Glomerular visceral epithelial cell (primary cell): ENCODE data around the gene TADA3.

Experiments
- DNase-seq: peaks from one replicate; pipeline ENCODE4 v3.0.0-alpha.2; 2016; ENCODE audit errors: extremely low spot score

TADA3 gene, protein sequence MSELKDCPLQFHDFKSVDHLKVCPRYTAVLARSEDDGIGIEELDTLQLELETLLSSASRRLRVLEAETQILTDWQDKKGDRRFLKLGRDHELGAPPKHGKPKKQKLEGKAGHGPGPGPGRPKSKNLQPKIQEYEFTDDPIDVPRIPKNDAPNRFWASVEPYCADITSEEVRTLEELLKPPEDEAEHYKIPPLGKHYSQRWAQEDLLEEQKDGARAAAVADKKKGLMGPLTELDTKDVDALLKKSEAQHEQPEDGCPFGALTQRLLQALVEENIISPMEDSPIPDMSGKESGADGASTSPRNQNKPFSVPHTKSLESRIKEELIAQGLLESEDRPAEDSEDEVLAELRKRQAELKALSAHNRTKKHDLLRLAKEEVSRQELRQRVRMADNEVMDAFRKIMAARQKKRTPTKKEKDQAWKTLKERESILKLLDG

DNA sequence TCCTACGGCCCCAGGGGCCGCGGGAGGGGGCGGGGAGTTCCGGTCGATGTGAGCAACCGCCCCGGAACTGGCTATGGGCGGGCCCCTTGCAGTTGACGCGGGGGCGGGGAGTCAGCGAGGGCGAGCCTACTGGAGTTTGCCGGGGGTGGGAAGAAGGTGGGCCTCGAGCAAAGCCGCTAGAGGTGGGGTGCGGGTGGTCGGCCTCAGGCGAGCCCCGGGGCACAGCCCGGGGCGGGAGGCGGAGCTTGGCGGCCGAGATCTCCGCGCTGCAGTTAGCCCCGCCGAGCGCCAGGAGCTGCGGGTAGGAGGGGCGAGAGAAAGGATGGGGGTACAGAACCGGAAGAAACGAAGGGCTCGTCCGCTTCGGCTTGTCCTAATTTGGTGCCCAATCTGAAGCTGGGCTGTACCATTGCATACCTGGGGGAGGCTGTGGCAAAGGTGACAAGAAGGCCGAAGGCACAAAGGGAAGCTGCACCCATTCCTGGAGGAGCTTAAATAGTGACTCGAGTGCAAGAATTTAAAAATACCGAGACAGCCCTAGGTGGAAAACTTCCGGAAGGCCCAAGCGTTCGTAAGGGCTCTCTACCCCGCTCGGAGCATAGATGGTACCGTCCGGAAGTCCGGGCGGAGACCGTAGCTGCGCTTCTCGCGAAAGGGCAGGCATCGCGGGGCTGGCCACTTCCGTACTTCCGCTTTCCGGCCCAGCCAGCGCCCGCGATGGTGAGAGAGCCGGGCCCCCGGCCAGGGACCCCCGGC lies at the start of gene TADA3, which contains the start of gene ARPC4:
TADA3 (minus strand) TSS at position 69 of the 756 bp plus-strand sequence. CDS start 1,007 bp downstream, outside the sequence.
ARPC4 (plus strand) TSS at position 678 of the 756 bp plus-strand sequence; CDS start at position 718, 40 bp downstream.
- DNase-seq, result peak; percentile 93

DNA sequence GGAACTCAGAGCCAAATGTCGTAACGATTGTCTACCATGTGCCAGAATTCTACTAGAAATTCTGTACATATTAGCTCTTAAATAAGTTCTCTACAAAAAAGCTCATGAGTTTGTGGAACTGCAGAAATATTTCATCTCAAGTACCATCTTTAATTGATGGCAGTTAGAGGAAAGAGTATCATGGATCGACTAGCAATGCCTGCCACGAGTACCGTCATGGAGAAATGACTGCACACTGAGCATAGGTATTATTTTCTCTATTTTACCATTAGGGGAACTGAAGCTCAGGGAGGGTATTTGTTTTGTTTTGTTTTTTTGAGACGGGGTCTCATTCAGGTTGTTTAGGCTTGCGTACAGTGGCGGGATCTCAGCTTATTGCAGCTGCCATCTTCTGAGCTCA lies 48.7 kb upstream of the TADA3 start:
- no peak for DNase-seq

DNA sequence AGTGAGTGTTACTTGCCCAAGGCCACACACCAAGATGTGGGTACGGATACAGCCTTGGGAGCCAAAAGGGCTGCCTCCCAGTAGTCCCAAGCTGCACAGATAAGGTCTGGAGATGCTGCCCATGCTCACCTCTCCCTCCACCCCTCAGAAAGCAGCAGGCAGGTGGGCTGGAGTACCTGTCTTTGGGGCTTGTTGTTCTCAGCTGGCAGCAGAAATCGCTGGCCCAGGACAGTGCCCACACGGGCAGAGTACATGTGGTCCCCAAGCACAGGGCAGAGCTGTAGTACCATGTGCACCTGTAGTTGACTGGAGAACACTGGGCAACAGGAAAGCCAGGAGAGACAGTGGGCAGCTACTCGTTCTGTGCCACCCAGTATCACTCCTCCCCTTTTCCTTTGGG lies 46.6 kb upstream of the TADA3 start:
- DNase-seq, result no peak

DNA sequence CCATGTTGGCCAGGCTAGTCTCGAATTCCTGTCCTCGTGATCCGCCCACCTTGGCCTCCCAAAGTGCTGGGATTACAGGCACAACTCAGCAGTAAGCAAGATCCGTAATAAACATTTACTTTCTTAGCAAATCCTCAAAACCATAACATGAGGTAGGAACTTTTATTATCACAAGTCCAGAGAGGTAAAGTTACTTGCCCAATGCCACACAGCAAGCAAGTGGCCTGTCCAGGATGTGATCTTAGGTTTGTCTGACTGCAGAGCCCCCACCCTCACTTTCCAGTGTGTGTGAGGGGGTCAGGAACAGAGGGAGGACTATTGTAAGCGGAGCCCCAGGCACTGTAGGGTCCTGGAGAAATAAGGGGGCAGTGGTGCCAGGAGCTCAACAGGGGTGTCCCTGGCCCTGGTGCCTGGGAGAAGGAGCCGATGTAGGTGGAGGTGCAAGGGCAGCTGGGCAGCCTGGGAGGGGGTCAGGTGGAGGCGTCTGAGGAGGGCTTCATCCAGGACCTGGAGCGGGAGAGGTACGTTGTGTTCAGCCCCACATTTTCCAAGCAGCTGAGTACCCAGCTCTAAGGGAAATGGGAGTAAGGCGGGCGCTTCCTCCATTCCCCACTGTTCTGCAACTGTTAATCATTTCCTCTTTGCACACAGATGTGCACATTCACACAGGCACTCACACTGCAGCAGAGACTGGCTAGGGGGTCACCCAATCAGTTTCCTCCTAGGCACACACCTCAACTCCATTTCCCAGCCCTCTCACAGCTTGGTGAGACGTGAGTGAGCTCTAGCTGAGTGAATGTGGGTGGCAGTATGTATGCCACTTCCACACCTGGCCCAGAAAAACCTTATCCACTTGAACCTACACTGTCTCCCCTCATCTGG lies 45.7 kb upstream of the TADA3 start:
- no peak for DNase-seq

DNA sequence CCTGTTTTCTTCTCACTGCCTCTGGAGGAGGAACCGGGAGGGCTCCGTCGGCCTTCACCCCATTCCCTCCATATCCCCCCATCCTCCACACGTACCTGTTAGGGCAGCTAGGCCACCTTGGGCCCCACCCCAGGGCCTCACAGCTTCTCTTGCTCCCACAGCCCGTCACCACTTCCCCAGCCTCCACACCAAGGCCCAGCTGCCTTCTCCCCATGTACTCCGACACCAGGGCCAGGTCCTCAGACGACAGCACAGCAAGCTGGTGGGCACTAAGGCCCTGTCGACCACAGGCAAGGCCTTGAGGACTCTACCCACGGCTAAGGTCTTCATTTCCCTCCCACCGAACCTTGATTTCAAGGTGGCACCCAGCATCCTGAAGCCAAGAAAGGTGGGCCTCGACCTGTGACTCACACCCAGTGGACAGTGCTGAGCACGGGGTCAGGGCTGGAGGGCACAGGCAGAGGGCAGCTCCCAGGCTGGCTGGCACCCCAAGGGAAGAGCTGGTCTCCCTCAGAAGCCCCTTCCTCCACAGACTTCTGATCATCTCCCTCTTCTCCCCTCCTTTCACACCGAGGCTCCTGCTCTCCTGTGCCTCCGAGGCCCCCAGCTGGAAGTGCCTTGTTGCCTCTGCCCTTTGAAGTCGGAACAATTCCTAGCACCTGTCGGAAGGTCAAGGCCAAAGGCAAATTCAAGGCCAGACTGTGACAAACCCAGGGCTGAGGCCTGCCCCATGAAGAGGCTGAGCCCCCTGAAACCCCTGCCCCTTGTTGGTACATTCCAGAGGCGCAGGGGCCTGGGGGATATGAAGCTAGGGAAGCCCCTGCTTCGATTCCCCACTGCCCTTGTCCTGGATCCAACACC lies 42.5 kb upstream of the TADA3 start:
- no peak for DNase-seq

DNA sequence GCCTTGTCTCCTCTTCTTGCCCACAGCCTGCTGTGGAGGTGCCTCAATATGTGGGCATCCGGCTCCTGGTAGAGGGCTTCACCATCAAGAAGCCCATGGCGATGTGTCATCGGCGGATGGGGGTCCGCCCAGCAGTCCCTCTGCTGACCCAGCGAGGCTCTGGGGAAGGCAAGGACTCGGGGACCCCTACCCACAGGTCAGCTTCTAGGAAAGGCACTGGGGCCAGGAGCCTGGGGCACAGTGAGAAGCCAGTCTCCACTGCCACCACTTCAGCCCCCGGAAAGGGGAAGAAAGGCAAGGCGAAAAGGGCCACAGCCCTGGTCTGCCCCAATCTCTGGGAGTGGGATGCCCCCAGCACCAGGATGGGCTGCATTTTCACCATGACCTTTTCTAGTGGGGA lies 40.8 kb upstream of the TADA3 start:
- no peak for DNase-seq

DNA sequence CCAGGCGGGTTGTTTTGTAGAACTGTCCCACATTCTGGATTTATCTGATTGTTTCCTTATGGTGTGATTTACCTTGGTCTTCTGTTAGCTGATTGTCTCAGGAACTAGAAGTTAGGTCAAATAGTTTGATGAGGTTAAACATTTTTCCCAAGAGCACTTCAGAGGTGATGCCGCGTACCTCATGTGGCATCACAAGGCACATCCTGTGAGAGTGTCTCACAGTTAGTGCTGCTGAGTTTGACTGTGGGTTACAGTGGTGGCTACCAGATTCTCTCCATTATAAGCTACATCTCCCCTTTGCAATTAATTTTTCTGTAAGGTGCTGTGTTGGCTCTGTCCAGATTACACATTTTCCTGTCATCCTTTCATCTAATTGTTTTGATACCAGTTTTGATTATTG lies 39.0 kb upstream of the TADA3 start:
- no peak for DNase-seq

DNA sequence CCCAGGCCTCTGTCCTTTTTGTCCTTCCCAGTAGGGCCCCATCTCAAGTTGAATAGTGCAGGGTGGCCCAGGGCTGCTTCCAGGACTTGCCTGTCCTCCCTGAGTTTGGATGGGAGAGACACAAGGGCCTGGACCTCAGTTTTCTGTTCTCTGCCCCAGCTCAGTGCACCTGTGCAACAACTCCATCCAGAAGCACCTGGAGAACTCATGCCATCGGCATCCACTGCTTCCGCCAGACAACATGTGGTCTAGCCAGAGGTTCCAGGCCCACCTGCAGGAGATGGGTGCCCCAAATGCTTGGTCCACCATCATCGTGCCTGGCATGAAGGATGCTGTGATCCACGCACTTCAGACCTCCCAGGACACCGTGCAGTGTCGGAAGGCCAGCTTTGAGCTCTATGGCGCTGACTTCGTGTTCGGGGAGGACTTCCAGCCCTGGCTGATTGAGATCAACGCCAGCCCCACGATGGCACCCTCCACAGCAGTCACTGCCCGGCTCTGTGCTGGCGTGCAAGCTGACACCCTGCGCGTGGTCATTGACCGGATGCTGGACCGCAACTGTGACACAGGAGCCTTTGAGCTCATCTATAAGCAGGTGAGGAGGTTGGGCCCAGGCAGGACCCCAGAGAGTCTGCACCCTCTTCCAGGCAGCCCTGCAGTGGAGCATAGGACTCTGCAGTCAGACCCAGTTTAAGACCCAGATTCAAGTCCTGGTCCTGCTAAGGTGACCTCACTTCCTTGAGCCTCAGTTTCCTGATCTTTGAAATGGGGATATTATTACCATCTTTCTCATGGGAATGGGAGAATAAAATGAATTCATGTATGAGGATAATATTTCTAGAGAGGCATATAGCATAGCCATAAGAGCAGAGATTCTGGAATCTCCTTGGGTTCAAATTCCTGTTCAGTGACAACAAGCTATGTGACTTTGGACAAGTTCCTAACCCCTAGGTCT lies 36.8 kb upstream of the TADA3 start:
- no peak for DNase-seq

DNA sequence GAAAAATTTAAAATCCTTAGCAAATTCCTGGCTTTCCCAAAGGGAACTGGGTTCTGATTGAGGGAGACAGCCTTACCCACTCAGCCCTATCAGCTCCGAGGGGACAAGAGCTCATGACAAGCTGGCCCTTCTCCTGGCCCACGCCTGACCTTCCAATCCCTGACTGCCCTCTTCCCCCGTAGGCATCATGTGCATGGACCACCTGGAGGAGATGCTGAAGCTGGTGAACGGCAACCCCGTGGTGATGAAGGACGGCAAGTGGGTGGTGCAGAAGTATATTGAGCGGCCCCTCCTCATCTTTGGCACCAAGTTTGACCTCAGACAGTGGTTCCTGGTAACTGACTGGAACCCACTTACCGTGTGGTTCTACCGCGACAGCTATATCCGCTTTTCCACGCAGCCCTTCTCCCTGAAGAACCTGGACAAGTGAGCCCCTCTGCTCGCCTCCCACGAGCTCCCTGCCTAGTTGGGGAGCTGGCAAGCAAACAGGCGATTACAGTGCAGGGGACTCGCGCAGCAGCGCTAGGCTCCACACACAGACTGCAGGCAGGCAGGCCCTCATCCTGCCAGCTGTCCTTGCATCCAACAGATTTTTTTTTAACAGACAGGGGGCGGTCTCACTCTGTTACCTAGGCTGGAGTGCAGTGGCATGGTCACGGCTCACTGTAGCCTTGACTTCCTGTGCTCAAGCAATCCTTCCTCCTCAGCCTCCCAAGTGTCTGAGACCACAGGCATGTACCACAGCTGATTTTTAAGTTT lies 34.7 kb upstream of the TADA3 start:
- peak; percentile 24 for DNase-seq

DNA sequence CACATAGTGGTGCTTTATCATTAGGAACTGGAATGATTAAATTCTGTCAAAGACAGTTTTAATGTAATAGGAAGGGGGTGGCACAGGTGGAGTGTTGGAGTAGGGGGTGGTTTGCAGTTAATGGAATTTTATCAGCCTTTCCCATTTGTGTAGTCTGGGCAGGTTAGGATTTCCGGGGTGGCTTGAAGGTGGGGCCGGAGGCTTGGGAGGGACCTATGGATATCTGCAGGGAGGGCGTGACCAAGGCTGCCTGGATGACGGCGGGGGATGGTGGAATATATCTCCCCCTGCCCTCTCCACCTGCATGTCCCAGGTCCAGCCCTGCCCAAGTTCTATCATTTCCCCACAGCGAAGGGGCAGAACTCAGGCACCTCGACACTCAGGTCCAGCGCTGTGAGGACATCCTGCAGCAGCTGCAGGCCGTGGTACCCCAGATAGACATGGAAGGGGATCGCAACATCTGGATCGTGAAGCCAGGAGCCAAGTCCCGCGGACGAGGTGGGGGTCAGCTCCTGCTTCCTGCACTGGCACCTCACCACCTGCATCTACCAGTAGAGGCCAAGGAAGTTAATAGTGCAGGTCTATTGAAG lies 33.3 kb upstream of the TADA3 start:
- no peak for DNase-seq

DNA sequence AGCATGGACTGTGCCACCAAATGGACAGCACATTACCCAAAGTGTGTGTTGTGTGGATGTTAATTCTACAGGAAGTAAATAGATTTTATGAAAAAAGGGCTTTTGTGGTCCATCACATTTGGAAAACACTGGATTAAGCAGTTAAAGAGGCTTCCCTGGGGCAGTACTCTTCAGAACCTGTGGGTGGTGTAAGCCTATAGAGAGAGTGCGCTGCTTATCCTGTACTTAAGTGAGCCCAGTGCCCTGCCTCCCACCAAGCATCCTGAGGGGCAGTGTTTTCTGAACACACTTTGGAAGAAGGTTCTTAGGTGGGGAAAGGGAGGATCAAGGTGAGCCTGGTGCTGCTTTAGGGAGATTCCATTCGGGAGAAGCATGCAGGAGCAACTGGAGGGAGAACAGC lies 28.7 kb upstream of the TADA3 start:
- DNase-seq, result no peak

DNA sequence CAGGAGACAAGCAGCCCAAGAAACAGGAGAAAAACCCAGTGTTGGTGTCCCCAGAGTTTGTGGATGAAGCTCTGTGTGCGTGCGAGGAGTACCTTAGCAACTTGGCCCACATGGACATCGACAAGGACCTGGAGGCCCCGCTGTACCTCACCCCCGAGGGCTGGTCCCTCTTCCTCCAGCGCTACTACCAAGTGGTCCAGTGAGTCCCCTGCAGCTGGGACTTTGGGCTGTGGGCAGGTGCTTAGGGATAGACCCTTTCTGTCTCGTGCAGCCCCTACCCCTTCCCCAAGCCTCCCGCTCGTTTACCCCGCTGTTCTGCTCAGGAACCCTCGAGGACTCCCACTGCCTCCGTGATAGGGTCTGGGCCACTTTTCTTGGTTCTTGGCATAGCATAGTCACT lies 28.3 kb upstream of the TADA3 start:
- no peak for DNase-seq

DNA sequence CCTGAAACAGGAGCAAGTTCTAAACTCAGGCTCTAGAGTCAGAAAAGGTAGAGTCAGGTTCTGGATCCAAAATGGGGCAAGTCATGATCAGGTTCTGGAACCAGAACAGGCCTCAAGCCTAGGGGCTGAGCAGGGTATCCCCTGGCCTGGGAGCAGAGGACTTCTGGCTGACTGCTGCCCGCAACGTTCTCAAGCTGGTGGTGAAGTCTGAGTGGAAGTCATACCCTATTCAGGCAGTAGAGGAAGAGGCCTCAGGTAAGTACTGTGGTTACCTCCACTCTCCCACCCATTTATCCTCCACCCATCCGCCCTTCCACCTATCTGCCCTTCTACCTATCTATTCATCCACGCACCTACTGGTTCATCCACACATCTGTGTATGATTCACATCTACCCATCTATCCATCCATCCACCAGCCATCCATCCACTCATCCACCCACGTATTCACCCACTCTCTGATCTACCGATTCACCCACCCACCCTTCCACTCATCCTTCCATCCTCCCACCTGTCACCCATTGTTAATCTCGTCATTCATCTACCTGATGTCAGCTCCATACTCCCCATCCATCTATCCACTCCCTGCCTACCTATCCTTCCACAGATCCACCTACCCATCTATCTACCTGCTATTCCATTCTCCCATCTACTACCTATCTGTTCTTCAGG lies 26.5 kb upstream of the TADA3 start:
- no peak for DNase-seq

DNA sequence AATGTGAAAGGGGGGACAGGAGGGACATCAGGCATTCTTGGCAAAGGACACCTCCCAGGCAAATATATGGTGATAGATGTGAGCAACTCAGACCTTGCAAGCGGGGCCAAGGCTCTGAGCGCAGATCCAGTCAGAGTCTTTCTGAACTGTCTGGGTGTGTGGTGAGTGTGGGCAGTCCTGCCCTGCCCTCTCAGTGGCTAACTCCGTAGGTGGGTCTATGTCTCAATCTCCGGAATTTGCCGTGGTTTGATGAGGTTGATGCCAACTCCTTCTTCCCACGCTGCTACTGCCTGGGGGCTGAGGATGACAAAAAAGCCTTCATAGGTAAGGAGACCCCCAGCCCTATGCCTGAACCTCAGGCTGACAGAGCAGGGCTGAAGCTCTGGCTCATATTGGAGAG lies 25.2 kb upstream of the TADA3 start:
- DNase-seq, result no peak

DNA sequence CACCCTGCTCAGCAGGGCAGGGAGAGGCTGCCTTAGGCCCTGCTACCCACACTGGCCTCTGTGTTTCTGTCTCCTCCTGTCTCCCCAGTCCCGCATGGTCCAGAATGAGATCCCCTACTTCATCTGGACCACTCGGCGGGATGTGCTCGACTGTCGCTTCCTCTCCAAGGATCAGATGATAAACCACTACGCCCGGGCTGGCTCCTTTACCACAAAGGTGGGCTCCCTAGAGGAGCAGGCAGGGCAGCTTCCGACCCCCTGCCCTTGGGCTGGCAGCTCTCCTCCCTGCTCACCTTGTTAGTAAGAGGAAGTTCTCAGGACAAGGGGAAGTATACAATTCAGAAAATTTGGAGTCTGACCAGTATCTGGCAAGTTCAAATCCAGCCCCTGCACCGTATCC lies 23.7 kb upstream of the TADA3 start:
- no peak for DNase-seq

DNA sequence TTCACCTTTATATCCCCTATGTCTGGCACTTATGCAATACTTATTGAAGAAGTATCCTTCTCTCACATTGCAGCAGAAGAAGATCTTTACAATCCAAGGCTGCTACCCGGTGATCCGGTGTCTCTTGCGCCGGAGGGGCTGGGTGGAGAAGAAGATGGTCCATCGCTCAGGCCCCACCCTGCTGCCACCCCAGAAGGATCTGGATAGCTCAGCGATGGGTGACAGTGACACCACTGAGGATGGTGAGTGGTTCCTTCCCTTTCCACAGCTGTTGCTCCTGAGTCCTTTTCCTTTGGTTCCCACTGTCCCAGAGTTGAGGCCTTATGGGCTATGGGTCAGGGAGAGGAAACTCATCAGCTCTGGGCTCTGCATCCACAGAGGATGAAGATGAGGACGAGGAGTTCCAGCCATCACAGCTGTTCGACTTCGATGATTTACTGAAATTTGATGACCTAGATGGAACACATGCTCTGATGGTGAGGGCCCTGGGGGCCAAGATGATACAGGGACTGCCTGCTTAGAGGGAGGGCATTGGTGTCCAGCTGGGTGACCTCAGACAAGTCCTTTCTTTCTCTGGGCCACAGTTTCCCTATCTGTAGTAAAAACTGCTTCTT lies 20.7 kb upstream of the TADA3 start:
- no peak for DNase-seq

DNA sequence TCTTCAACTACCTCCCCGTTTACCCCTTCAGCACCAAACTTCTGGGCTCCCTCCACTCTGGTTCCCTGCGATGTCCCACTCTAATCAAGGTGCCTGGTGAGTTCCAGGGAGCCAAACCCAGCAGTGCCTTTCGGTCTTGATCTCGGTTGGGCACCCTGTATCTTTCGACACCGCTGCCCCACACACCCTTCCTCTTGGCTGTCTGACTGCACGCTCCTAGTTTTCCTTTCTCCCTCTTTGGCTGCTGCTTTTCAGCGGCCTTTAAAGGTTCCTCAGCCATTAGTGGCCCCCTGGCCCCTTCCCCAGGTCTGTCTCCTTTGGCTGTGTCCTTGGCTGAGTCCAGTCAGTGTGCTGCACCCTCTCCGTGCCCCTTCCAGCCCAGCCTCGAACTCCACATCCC lies 18.6 kb upstream of the TADA3 start:
- DNase-seq, result no peak

DNA sequence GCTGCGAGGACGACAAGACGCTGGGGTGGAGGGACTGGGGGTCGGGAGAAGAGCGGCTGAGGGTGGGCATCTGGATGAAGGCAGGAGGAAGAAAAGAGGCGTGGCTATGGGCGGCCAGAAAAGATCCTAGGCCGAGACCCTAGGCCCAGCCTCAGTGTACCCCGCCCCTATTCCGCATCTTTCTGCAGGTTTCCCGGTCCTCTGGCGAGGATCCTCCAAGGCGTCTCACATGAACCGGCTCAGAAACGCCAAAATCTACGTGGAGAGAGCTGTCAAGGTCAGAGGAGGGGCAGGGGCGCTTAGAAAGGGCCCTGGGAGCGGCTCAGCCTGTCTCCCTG lies 18.1 kb upstream of the TADA3 start:
- DNase-seq, result no peak
